Measurements from ENCODE around the gene ZNF365.

DNA sequence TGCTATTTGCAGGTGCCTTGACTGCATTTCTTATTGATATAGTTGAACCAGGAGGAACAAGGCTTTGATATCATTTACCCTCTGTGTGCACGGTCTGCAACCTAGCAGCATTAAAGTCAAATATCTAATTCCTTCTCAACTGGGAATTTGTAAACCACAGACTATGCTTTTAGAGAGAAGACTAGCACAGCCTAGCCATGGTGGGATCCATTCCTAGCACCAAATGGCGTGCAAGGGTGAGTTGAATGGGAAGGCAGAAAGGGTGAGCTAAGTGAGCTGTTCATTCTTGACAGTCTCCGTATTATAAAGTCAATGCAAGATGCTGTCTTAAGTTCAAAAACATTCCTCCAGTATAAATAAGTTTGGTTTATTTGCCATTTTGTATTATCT lies 2.9 kb downstream of the ZNF365 start:
- TF ChIP-seq EZH2 (IDR thresholded peaks at IDR 0.05; ENCODE audit: borderline replicate concordance): no peak
- no peak for TF ChIP-seq CTCF (IDR thresholded peaks at IDR 0.05; ENCODE audit: poor library complexity)
- no peak for TF ChIP-seq EZH2phosphoT487 (IDR thresholded peaks at IDR 0.05; ENCODE audit: low read depth, severe bottlenecking, unreplicated experiment)

All from hepatocyte (in vitro differentiated cells).